Skeletal muscle tissue (tissue), 4 donors: Measurements from ENCODE around the gene SIRPB2. TPM values are rescaled to one million over a fixed set of nuclear protein-coding genes. Genes with fewer than 3 reads are reported as not detected.
A peak's percentile ranks its signal among the peaks of the same experiment; 100 is the strongest.
"Not testable (repeated sequence)": the region's sequence is repeated elsewhere in the genome, so short reads cannot be mapped to it uniquely, and the experiment has no call there.

Experiments used
- H3K27ac ChIP-seq: one replicate; pipeline ENCODE4 v1.7.0; 2013; ENCODE audit warnings: mild to moderate bottlenecking, low read depth, low read length, inconsistent platforms
- H3K27me3 ChIP-seq, 3 donors: one replicate each; pipeline ENCODE4 v1.7.0; 2013; ENCODE audit warnings: low read length in 3 of 3; ENCODE audit not compliant: control insufficient read depth in 3 of 3, insufficient read depth in 3 of 3
- H3K36me3 ChIP-seq, 3 donors: one replicate each; pipeline ENCODE4 v1.7.0; 2013; ENCODE audit warnings: low read length in 3 of 3; ENCODE audit not compliant: control insufficient read depth in 3 of 3, insufficient read depth in 3 of 3
- H3K4me1 ChIP-seq, 3 donors: one replicate each; pipeline ENCODE4 v1.7.0; 2013; ENCODE audit warnings: low read length in 3 of 3, mild to moderate bottlenecking in 3 of 3; ENCODE audit not compliant: control insufficient read depth in 3 of 3, insufficient read depth in 3 of 3
- H3K4me3 ChIP-seq, 3 donors: one replicate each; pipeline ENCODE4 v1.7.0; 2013; ENCODE audit warnings: low read length in 3 of 3
- H3K9ac ChIP-seq, 3 donors: one replicate each; pipeline ENCODE4 v1.7.0; 2013; ENCODE audit warnings: low read length in 3 of 3, mild to moderate bottlenecking in 3 of 3, moderate library complexity in 2 of 3, low read depth in 1 of 3
- H3K9me3 ChIP-seq, 3 donors: one replicate each; pipeline ENCODE4 v1.7.0; 2013; ENCODE audit warnings: low read length in 3 of 3; ENCODE audit not compliant: control insufficient read depth in 3 of 3
- total RNA-seq: library from RNA; depleted of rRNA; stranded (reverse); fragments of >200 nt; gene quantifications from one replicate; pipeline ENCODE4 v1.2.3, GENCODE V29; 2014
- donor health status: Osteomylitis.

Gene SIRPB2
- total RNA-seq, 1 donor from 2014 or later = 1.6 TPM

- Histone ChIP-seq H3K9me3 (no peaks in the 10 kb centered on the region), H3K4me1 (no peaks in the 10 kb centered on the region), H3K27ac (no peak overlapping the region), H3K36me3 (no peaks in the 10 kb centered on the region), H3K9ac (no peak overlapping the region), H3K27me3 (peaks cover 4 to 7% (median 7%) of the 10 kb centered on the region in 3 donors), H3K4me3 (no peak overlapping the region)
Observed at GRCh38 chr20:1503564-1504227, 12.5 kb upstream of the SIRPB2 start.

GRCh38 chr20:1500496-1500895 is 9.3 kb upstream of the SIRPB2 start:
- H3K4me1 ChIP-seq = no peaks in the 10 kb centered on the region
- peaks cover 0 to 7% (median 3%) of the 10 kb centered on the region in 3 donors for H3K27me3 ChIP-seq

GRCh38 chr20:1499528-1500420 is 8.6 kb upstream of the SIRPB2 start:
- no peak overlapping the region for H3K9ac ChIP-seq
- no peak overlapping the region for H3K4me3 ChIP-seq
- no peaks in the 10 kb centered on the region for H3K9me3 ChIP-seq
- peaks cover 0 to 3% (median 2%) of the 10 kb centered on the region in 3 donors for H3K27me3 ChIP-seq
- H3K36me3 ChIP-seq = no peaks in the 10 kb centered on the region
- H3K27ac ChIP-seq = no peak overlapping the region
- H3K4me1 ChIP-seq = no peaks in the 10 kb centered on the region

More at GRCh38 chr20:1500496-1500895, 9.3 kb upstream of the SIRPB2 start:
- no peaks in the 10 kb centered on the region for H3K9me3 ChIP-seq
- H3K4me3 ChIP-seq = no peak overlapping the region
- no peaks in the 10 kb centered on the region for H3K36me3 ChIP-seq
- no peak overlapping the region for H3K27ac ChIP-seq
- H3K9ac ChIP-seq = no peak overlapping the region

- H3K36me3 ChIP-seq, H3K27ac ChIP-seq, H3K4me1 ChIP-seq, H3K9me3 ChIP-seq, H3K27me3 ChIP-seq, H3K9ac ChIP-seq, H3K4me3 ChIP-seq: not testable (repeated sequence)
Observed at GRCh38 chr20:1497371-1497770, 6.2 kb upstream of the SIRPB2 start.

- Histone ChIP-seq H3K27me3 (peaks cover 0 to 3% (median 0%) of the 10 kb centered on the region in 3 donors), H3K4me1 (no peaks in the 10 kb centered on the region), H3K9me3 (no peaks in the 10 kb centered on the region), H3K27ac (no peak overlapping the region), H3K36me3 (no peaks in the 10 kb centered on the region), H3K4me3 (no peak overlapping the region), H3K9ac (no peak overlapping the region)
Observed at GRCh38 chr20:1496930-1497329, 5.7 kb upstream of the SIRPB2 start.

- H3K27ac ChIP-seq = no peak overlapping the region
Observed at GRCh38 chr20:1494436-1494835, 3.2 kb upstream of the SIRPB2 start.

GRCh38 chr20:1493536-1493935 is 2.3 kb upstream of the SIRPB2 start:
- H3K27ac ChIP-seq = no peak overlapping the region

More at GRCh38 chr20:1494436-1494835, 3.2 kb upstream of the SIRPB2 start:
- Histone ChIP-seq H3K9me3 (no peaks in the 10 kb centered on the region), H3K9ac (no peak overlapping the region), H3K27me3 (peaks cover 0 to under 1% (median 0%) of the 10 kb centered on the region in 3 donors), H3K4me1 (peaks cover 0 to 3% (median 0%) of the 10 kb centered on the region in 3 donors), H3K4me3 (no peak overlapping the region), H3K36me3 (no peaks in the 10 kb centered on the region)

GRCh38 chr20:1491860-1492642 is 831 bp upstream of the SIRPB2 start:
- no peak overlapping the region for H3K4me3 ChIP-seq
- peak overlapping the region; percentile 52 for H3K27ac ChIP-seq
- no peak overlapping the region for H3K9ac ChIP-seq
- peaks cover 0 to 3% (median 0%) of the 10 kb centered on the region in 3 donors for H3K4me1 ChIP-seq
- no peaks in the 10 kb centered on the region for H3K27me3 ChIP-seq
- H3K9me3 ChIP-seq = no peaks in the 10 kb centered on the region
- no peaks in the 10 kb centered on the region for H3K36me3 ChIP-seq

More at GRCh38 chr20:1493536-1493935, 2.3 kb upstream of the SIRPB2 start:
- Histone ChIP-seq H3K36me3 (no peaks in the 10 kb centered on the region), H3K4me3 (no peak overlapping the region), H3K9ac (no peak overlapping the region), H3K4me1 (peaks cover 0 to 3% (median 0%) of the 10 kb centered on the region in 3 donors), H3K9me3 (no peaks in the 10 kb centered on the region), H3K27me3 (no peaks in the 10 kb centered on the region)

GRCh38 chr20:1490643-1491195 is 501 bp downstream of the SIRPB2 start:
- peak overlapping the region in 1 of 3 donors; percentile 20 for H3K4me3 ChIP-seq
- H3K9me3 ChIP-seq = no peaks in the 10 kb centered on the region
- H3K4me1 ChIP-seq = peaks cover 0 to 3% (median 0%) of the 10 kb centered on the region in 3 donors
- H3K36me3 ChIP-seq = no peaks in the 10 kb centered on the region
- peak overlapping the region; percentile 26 for H3K27ac ChIP-seq
- H3K27me3 ChIP-seq = no peaks in the 10 kb centered on the region
- H3K9ac ChIP-seq = no peak overlapping the region
